Hippocampal formation (tissue), 2 donors: ENCODE results near the gene IL22RA2.

Source experiments
- DNase-seq, 2 donors: peaks; one replicate each; lab custom pipeline; 2025; lab: John Stamatoyannopoulos, UW

The IL22RA2 gene

GRCh38 chr6:137167702-137168377 is 5.6 kb downstream of the IL22RA2 start:
- no peak for DNase-seq

- no peak for DNase-seq
Measured at GRCh38 chr6:137166247-137167098, 7.0 kb downstream of the IL22RA2 start.

GRCh38 chr6:137165375-137166246 is 7.8 kb downstream of the IL22RA2 start:
- DNase-seq = no peak

GRCh38 chr6:137163732-137164318 is 9.6 kb downstream of the IL22RA2 start:
- DNase-seq = no peak

GRCh38 chr6:137162692-137163306 is 10.6 kb downstream of the IL22RA2 start:
- DNase-seq = no peak

- DNase-seq = no peak
Measured at GRCh38 chr6:137161949-137162348, 11.5 kb downstream of the IL22RA2 start.

- no peak for DNase-seq
Measured at GRCh38 chr6:137160763-137161162, 12.7 kb downstream of the IL22RA2 start.

GRCh38 chr6:137159912-137160311 is 13.5 kb downstream of the IL22RA2 start:
- DNase-seq = no peak

- DNase-seq = no peak
Measured at GRCh38 chr6:137157601-137158000, 15.8 kb downstream of the IL22RA2 start.

- no peak for DNase-seq
Measured at GRCh38 chr6:137156650-137157049, 16.8 kb downstream of the IL22RA2 start.

GRCh38 chr6:137155830-137156229 is 17.6 kb downstream of the IL22RA2 start:
- DNase-seq = no peak

GRCh38 chr6:137150072-137150471 is 23.4 kb downstream of the IL22RA2 start:
- no peak for DNase-seq

GRCh38 chr6:137149035-137149393 is 24.4 kb downstream of the IL22RA2 start:
- DNase-seq = no peak

- no peak for DNase-seq
Measured at GRCh38 chr6:137148306-137149034, 25.0 kb downstream of the IL22RA2 start.

- no peak for DNase-seq
Measured at GRCh38 chr6:137147195-137147594, 26.2 kb downstream of the IL22RA2 start.

GRCh38 chr6:137146206-137146605 is 27.2 kb downstream of the IL22RA2 start:
- DNase-seq = no peak

- no peak for DNase-seq
Measured at GRCh38 chr6:137145421-137145820, 28.0 kb downstream of the IL22RA2 start.

GRCh38 chr6:137136065-137136464 is 37.4 kb downstream of the IL22RA2 start:
- no peak for DNase-seq

- no peak for DNase-seq
Measured at GRCh38 chr6:137134483-137134882, 39.0 kb downstream of the IL22RA2 start.

- DNase-seq = no peak
Measured at GRCh38 chr6:137133122-137133521, 40.3 kb downstream of the IL22RA2 start.
